IPS-NIHi11 (cell line): ENCODE measurements around the gene ADCY10.
"Not testable (repeated sequence)": the region's sequence is repeated elsewhere in the genome, so short reads cannot be mapped to it uniquely, and the experiment has no call there.

Experiments used
- DNase-seq: peaks from one replicate; pipeline ENCODE4 v3.0.0; 2012; ENCODE audit warnings: mixed read lengths, low spot score

Gene ADCY10, protein sequence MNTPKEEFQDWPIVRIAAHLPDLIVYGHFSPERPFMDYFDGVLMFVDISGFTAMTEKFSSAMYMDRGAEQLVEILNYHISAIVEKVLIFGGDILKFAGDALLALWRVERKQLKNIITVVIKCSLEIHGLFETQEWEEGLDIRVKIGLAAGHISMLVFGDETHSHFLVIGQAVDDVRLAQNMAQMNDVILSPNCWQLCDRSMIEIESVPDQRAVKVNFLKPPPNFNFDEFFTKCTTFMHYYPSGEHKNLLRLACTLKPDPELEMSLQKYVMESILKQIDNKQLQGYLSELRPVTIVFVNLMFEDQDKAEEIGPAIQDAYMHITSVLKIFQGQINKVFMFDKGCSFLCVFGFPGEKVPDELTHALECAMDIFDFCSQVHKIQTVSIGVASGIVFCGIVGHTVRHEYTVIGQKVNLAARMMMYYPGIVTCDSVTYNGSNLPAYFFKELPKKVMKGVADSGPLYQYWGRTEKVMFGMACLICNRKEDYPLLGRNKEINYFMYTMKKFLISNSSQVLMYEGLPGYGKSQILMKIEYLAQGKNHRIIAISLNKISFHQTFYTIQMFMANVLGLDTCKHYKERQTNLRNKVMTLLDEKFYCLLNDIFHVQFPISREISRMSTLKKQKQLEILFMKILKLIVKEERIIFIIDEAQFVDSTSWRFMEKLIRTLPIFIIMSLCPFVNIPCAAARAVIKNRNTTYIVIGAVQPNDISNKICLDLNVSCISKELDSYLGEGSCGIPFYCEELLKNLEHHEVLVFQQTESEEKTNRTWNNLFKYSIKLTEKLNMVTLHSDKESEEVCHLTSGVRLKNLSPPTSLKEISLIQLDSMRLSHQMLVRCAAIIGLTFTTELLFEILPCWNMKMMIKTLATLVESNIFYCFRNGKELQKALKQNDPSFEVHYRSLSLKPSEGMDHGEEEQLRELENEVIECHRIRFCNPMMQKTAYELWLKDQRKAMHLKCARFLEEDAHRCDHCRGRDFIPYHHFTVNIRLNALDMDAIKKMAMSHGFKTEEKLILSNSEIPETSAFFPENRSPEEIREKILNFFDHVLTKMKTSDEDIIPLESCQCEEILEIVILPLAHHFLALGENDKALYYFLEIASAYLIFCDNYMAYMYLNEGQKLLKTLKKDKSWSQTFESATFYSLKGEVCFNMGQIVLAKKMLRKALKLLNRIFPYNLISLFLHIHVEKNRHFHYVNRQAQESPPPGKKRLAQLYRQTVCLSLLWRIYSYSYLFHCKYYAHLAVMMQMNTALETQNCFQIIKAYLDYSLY (N-terminal part only)

DNA sequence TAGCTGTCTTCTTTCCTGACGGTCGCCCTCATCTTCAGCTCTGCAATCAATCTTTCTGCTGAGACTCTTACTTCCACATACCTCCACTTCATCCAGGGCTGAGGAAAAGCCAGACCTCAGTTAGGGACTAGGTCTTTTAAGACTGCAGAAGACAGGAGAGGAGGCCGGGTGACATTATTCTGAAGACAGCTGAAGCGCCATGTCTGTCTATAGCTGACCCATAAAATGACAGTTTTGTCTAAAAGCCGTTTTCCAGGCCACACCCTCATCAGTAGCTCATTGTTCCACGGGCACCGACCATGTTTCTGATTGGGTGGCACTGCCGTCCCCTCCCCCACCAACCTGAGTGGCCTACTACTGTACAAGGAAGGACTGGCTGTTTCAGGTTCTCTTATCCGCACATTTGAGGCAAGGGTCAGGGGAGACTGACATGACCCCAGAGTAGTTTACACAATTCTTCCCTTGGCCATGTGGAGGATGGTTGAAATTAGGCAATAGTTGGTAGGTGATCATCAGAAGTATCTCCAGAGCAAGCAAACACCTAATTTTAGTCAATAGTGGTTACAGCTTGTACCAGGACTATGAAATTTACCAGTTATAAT is at the start of gene ADCY10:
TSS of gene ADCY10 (minus strand) at position 240 of the 602 bp plus-strand sequence. CDS start 8,994 bp downstream, outside the sequence.
- DNase-seq: no peak

DNA sequence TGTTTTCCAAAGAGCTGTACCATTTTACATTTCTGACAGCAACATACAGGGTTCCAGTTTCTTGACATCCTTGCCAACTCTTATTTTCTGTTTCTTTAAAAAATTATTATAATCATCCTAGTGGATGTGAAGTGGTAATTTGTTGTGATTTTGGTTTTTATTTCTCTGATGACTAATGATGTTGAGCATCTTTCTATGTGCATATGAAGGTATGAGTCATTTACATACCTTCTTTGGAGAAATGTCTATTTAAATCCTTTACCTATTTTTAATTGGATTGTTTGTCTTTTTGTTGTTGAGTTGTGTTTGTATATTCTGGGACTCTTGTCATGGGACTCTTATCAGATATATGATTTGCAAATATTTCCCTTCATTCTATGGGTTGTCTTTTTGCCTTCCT is 43.8 kb upstream of the ADCY10 start:
- no peak for DNase-seq

DNA sequence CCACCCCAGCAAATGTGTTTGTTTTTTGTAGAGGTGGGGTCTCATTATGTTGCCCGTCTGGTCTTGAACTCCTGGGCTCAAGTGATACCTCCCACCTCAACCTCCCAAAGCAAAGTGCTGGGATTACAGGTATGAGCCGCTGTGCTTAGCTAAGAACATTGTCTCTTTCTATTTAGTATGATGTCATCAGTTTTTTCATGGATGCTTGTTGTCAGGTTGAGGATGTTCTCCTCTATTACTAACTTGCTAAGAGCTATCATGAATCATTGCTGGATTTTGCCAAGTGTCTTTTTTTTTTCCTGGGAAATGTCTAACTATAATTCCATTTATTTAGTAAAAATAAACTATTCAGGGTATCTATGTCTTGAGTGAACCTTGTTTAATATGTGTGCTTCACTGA is 42.0 kb upstream of the ADCY10 start:
- no peak for DNase-seq

DNA sequence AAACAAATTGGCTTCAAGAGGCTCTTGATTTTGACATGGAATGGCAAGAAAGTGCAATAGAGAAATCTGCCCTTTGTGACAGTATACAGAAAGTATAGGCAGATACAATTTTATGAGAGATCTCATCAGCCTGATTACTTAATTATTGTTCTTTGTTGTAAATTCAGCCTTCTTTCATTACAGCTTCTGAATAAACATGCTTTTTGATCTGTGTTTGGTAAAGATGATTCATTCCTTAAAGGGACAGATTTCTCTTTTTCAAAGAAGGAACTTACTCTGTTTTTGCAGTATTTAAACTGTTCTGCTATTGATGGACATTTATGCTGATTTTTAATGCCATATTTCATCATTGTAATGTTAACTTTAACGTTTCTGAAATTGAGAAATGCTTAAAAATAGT is 36.6 kb upstream of the ADCY10 start:
- DNase-seq: no peak

DNA sequence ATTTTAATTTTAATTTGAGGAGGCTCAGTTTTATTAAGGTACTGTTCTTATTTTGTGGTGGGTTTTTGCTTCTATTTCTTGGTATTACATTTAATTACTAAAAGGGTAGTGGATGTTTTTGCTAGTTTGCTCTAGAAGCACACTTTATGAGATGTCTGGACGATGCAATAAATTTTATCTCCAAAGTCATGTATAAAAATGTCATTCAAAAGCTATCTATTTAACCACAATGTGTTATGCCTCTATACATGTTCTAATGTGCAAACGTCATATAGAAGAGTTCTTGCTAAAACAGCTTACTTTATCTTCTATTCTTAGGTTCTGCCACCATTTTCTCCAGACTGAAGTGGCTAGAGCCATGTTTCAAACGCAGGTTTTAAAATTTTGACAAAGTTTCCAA is 35.9 kb upstream of the ADCY10 start:
- no peak for DNase-seq

DNA sequence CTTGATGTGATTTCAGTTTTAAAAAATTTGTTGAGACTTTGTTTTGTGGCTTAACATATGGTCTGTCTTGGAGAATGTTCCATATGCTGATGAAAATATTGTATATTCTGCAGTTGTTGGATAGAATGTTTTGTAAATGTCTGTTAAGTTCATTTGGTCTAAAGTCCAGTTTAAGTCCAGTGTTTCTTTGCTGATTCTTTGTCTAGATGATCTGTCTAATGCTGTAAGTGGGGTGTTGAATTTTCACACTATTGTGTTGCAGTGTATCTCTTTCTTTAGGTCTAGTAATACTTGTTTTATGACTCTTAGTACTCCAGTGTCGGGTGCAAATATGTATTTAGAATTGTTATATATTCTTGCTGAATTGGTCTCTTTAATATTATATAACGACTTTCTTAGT is 33.8 kb upstream of the ADCY10 start:
- no peak for DNase-seq

DNA sequence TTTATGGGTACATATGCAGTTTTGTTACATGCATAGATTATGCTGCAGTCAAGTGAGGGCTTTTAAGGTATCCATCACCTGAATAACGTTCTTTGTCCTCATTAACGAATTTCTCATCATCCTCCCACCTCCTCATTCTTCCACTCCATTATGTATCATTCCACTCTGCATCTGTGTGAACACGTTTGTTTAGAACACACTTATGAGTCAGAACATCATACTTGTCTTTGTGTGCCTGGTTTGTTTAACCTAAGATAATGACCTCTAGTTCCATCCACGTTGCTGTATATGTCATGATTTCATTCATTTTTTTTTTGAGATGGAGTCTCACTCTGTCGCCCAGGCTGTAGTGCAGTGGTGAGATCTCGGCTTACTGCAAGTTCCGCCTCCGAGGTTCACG is 29.6 kb upstream of the ADCY10 start:
- no peak for DNase-seq

DNA sequence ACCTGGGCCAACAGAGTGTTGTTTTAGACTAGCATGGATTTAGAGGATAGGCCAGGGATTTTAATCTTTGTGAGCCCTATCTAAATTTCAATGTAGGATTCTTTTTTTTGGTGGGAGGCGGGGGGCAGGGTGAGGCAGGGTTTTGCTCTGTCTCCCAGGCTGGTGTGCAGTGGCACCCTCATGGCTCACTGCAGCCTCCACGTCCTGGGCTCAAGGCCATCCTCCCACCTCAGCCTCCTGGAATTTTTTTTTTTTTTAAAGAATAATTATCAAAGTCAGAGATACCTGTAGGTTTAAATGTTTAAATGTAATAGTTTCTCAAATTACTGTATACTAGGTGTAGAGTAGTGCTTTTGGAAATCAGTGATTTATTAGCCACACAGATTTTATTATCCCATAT is 26.3 kb upstream of the ADCY10 start:
- no peak for DNase-seq

DNA sequence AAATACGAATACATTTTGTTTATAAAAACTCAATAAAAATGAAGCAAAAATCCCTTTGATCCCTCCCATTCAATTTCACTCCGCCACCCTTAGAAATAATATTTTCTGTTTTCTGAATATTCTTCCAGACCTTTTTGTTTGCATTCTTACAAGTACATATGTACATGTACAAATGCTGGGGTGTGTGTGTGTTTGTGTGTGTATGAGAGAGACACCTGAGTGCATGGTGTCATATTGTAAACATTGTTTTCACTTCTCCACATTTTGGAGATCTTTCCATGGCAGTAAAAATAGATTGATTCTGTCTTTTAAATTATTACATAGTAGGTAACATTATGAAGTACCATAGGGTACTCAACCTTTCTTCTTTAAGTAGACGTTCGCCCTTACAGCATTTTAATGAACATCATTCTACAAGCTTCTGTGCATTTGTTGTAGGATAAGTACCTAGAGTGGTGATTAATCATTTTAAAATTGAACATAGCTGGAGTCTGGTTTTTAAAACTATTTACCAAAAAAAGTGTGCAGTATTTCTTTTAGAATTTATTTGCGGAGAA is 24.2 kb upstream of the ADCY10 start:
- no peak for DNase-seq

DNA sequence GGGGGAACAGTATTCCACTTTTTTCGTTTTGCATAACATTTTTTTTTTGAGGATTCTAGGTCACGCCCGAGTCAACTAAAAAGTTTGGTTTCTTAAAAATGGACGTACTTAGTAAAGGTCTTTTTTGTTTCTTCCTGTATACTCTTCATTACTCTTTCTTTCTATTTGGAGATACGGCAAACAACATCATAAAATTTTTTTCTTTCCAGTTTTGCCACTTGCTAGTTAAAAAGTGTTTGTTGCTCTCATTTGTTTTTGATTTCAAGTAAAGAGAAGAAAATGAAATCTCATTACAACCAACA is 23.7 kb upstream of the ADCY10 start:
- DNase-seq: no peak

DNA sequence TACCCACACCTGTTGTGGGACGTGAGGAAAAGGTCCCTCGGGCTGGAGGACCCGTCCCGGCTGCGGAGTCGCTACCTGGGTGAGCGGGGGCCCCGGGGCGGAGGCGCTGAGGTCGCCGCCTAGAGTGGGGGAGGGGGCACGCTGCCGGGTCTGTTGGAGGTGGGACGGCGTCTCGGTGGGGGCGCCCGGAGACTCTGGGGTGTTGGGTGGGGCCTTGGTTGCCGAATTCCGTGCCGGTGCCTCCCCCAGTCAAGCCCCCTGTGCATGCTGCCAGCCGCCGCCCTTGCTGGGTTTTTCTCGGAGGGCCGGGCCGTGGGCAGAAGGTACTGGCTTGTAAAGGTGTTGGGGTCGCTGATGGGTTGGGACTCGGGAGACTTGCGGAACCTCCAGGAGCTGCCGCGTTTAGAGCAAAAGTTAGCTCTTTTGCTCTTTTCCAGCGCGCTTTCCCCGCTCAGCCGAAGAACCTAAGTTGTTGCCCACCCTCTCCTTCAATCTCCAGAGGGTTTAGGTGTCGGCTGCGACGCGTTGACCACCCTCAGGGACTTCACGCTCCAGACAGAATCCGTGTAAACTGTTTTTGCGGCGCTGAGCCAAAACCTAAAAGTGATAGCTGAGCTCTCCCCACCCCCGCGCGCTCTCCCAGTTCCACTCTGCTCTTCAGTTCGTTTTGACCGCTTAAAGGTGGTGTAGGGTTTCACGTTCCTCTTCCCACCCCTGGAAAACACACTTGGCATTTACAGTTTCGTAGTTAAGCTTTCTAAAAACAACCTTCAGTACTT is 23.2 kb upstream of the ADCY10 start, which contains the start of gene MPC2:
TSS of gene MPC2 (minus strand) at position 143 of the 779 bp plus-strand sequence. CDS start 1,231 bp downstream, outside the sequence.
- DNase-seq: peak; percentile 70

DNA sequence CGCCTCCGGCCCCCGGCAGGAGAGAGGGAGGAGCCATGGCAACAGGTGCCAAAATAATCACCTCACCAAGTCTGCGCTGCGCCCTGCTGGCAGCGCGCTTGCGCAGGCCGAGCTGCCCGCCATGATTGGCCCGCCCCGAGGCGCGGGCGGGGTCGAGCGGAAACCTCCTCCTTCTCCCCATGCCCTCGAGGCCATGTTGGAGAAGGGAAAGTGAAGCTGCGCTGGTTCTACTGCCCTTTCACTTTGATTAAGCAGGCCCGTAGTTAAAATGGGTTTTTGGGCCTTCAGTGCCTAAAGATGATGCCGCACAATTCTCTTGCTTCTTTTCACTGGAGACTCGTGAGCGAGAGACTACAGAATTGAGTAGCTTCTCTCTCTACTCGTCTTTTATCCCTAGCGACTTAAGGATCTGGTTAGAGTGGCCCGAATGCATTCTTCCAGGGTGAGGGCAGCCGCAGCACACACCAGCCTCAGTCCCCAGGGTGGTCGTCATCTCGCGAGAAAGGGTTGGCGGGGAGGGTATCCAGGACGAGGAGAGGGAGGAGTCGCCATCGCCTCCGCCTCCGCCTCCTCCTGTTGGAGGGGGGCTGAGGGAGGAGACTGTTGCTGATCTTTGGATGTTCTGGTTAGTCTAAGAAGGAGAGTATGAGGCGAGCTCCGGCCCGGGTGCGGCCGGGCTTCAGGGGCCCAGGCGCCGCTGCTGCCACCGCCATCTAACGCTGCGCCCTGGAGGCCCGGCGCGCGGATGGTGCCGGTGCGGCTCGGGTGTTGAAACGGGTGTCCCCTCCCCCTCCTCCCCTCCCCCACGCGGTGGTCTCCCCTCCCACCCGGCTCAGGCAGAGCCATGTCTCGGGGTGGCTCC is 22.4 kb upstream of the ADCY10 start, which contains the start of gene DCAF6:
TSS of gene DCAF6 (plus strand) at position 616 of the 862 bp plus-strand sequence. CDS start at position 845, 229 bp downstream.
- peak; percentile 98 for DNase-seq

DNA sequence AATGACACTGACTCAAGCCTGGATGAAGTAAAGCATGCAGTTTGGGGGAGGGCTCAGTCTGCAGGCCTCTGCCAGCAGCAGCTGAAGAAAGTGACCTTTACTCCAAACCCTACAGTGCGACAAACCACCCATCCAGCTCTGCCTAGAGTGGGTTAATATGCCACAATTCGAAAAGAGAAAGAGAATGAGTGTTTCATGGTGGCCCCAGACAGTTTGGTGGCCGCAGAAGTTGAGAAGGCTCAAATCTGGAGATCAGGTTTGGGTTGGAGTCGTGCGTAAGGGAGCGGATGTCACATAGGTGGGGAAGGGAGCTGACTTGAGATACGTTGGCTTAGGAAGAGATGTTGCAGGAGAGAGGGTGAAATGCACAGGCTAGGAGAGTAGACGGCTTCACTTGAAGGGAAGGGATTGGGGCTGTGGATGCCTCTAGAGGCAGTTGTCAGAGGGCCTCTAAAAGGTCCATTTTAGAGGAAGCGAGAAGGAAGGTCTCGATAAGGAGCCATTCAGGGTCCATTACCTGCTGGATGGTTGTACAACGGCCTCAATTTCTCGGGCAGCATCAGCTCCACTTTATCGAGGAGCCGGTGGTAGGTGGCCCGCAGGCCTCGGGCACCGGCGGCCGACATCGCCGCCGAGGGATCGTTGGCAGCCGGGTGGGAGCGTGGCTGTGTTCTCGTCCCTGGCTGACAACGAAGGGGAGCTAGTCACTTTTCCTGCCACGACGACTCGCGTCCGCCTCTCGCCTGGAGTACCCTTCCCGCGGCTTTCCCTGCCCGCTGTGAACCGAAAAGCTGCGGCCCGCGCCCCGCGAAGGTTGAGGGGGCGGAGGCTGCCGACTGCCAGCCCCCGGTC is 21.5 kb upstream of the ADCY10 start:
- DNase-seq: peak; percentile 39

DNA sequence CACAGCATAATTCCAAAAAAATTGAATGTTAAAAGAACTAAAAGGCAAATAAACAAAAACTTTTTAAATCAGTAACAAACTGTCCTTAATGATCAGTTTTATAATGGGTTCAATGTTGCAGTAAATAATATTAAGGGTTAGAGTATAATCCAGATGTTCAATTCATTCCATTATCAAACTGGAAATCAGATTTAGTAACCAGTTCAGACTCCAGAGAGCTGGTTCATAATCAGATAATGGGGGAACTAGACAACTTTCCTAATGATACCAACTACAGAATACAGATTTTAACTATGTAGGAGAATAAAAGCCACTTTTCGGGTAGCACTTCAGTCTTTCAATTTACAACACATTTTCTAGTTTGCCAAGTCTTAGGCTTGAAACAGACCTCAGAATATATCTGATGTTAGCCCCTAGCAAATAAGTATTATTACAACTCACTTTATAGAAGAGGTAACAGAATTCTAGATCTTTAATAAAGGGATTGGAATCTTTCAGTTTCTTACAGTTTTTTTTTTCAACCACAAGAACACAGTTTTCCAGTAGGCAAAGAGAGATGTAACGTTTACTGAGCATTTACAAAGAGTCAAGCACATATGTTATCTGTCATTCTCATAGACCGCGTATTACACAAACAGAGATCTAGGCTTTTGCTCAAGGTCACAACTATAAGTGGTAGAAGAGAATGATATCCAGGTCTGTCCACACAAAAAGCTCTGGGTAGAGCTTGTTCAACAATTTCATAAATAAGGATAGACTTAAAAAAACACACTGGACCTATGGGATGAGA is 20.7 kb upstream of the ADCY10 start:
- DNase-seq: no peak

DNA sequence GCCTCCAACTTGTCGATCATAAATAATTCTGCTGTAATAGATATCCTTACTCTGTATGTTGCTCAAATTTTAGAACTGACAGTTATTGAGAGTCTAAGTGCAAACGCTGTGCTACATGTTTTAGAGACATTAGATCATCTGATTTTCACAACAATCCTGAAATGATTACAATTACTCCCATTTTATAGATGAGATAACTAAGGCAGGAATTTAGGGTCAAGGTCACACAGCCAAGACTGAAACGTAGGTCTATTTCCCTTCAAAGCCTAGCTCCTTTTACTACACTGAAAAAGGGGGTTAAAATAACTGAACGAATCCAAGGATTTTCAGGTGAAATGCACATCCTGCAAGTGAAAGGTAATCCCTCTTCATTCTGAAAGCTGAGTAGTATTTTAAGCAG is 19.9 kb upstream of the ADCY10 start:
- DNase-seq: no peak

DNA sequence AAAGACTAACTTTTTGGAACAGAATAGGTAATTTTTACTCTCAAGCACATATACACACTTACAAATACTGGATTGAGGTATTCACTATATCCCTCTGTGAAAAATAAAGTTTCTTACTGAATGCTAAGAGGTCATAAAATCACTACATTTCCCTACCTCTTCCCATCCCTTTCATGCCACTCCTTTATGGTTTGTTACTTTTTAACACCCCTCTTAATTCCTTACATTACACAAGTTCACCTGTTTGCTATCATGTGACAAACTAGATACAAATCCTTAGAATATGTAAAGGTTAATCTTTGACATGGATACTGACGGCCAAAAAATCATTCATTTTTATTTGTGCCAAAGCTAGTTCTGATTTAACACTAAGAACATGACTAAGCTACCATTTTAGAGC is 15.8 kb upstream of the ADCY10 start:
- no peak for DNase-seq

DNA sequence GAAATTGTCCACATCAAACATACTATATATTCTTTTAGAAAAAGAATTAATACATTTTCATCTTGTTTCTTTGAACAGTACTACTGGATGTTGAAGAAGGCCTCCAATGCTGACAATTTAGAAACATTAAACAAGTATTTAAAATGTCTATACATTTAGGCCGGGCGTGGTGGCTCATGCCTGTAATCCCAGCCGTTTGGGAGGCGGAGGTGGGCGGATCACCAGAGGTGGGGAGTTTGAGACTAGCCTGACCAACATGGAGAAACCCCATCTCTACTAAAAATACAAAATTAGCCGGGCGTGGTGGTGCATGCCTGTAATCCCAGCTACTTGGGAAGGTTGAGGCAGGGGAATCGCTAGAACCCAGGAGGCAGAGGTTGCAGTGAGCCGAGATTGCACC is 15.0 kb upstream of the ADCY10 start:
- not testable (repeated sequence) for DNase-seq

DNA sequence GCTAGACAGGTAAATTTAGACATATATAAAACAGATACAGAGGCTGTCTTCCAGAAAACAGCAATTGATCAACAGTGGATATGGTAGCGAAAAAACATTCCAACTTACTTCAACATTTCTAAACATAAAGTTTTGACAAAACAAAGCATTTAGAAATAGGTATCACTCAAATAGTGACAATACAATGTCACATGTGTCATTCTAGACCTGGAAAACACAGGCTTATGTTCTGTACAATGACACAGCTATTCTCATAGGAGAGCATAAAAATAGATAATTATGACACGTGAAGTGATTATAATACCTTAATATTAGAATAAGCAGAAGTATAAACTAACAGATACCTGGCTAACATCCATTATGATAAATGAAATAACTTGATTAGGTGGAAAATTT is 14.5 kb upstream of the ADCY10 start:
- DNase-seq: no peak
